Measurements from ENCODE around the gene KLHL3. TPM values are rescaled to one million over a fixed set of nuclear protein-coding genes. Genes with fewer than 3 reads are reported as not detected.

Gene KLHL3
- polyA plus RNA-seq, 1 experiment = 2.2 TPM

- ChIA-PET POLR2A (no interaction called here), CTCF (interaction anchor here (1.3 kb wide), 1 partner anchor 272 kb away, joined by 3 read pairs; no protein-coding TSS in a partner anchor)
- no peak for TF ChIP-seq CTCF (IDR thresholded peaks at IDR 0.05; ENCODE audit: low read depth, low read length)
- H3K27ac ChIP-seq (ENCODE audit: low read depth, low read length) = no peak overlapping the region
- no peak for DNase-seq (ENCODE audit: low read depth, low spot score)
- no peak overlapping the region for H3K4me3 ChIP-seq (ENCODE audit: low read depth, low read length)
- H3K27me3 ChIP-seq (ENCODE audit: control insufficient read depth, insufficient read depth, low read length) = peaks cover 3% of the 10 kb centered on the region
- H3K9me3 ChIP-seq (ENCODE audit: control insufficient read depth, insufficient read depth, low read length) = no peaks in the 10 kb centered on the region
Observed at GRCh38 chr5:137592317-137592716, 143.6 kb downstream of the KLHL3 start.

- DNase-seq (ENCODE audit: low read depth, low spot score) = no peak
- H3K27ac ChIP-seq (ENCODE audit: low read depth, low read length) = no peak overlapping the region
- POLR2A ChIA-PET = no interaction called here
- no peaks in the 10 kb centered on the region for H3K27me3 ChIP-seq (ENCODE audit: control insufficient read depth, insufficient read depth, low read length)
- no peaks in the 10 kb centered on the region for H3K9me3 ChIP-seq (ENCODE audit: control insufficient read depth, insufficient read depth, low read length)
- no peak for TF ChIP-seq CTCF (IDR thresholded peaks at IDR 0.05; ENCODE audit: low read depth, low read length)
- CTCF ChIA-PET = no interaction called here
- H3K4me3 ChIP-seq (ENCODE audit: low read depth, low read length) = no peak overlapping the region
Observed at GRCh38 chr5:137589185-137589584, 146.7 kb downstream of the KLHL3 start.

- ChIA-PET CTCF (no interaction called here), POLR2A (no interaction called here)
- no peak overlapping the region for H3K4me3 ChIP-seq (ENCODE audit: low read depth, low read length)
- H3K9me3 ChIP-seq (ENCODE audit: control insufficient read depth, insufficient read depth, low read length) = no peaks in the 10 kb centered on the region
- no peak overlapping the region for H3K27ac ChIP-seq (ENCODE audit: low read depth, low read length)
- no peak for TF ChIP-seq CTCF (IDR thresholded peaks at IDR 0.05; ENCODE audit: low read depth, low read length)
- H3K27me3 ChIP-seq (ENCODE audit: control insufficient read depth, insufficient read depth, low read length) = peaks cover under 1% of the 10 kb centered on the region
- DNase-seq (ENCODE audit: low read depth, low spot score) = no peak
Observed at GRCh38 chr5:137587919-137588318, 148.0 kb downstream of the KLHL3 start.

- no peak for DNase-seq (ENCODE audit: low read depth, low spot score)
- peaks cover 2% of the 10 kb centered on the region for H3K27me3 ChIP-seq (ENCODE audit: control insufficient read depth, insufficient read depth, low read length)
- ChIA-PET CTCF (no interaction called here), POLR2A (no interaction called here)
- no peak overlapping the region for H3K4me3 ChIP-seq (ENCODE audit: low read depth, low read length)
- H3K27ac ChIP-seq (ENCODE audit: low read depth, low read length) = no peak overlapping the region
- no peaks in the 10 kb centered on the region for H3K9me3 ChIP-seq (ENCODE audit: control insufficient read depth, insufficient read depth, low read length)
- TF ChIP-seq CTCF (IDR thresholded peaks at IDR 0.05; ENCODE audit: low read depth, low read length) = no peak
Observed at GRCh38 chr5:137584262-137584661, 151.6 kb downstream of the KLHL3 start.

- ChIA-PET POLR2A (no interaction called here), CTCF (no interaction called here)
- H3K27ac ChIP-seq (ENCODE audit: low read depth, low read length) = no peak overlapping the region
- no peak for DNase-seq (ENCODE audit: low read depth, low spot score)
- H3K4me3 ChIP-seq (ENCODE audit: low read depth, low read length) = no peak overlapping the region
- peaks cover 2% of the 10 kb centered on the region for H3K27me3 ChIP-seq (ENCODE audit: control insufficient read depth, insufficient read depth, low read length)
- no peaks in the 10 kb centered on the region for H3K9me3 ChIP-seq (ENCODE audit: control insufficient read depth, insufficient read depth, low read length)
- TF ChIP-seq CTCF (IDR thresholded peaks at IDR 0.05; ENCODE audit: low read depth, low read length) = no peak
Observed at GRCh38 chr5:137583129-137583528, 152.8 kb downstream of the KLHL3 start.
